ENCODE results near the gene ITIH2.
"Not testable (repeated sequence)": the region's sequence is repeated elsewhere in the genome, so short reads cannot be mapped to it uniquely, and the experiment has no call there.

Gene ITIH2

GRCh38 chr10:7696545-7696944, 6.6 kb upstream of the ITIH2 start:
- no peak for DNase-seq

- no peak for DNase-seq
Measured at GRCh38 chr10:7697426-7697825, 5.7 kb upstream of the ITIH2 start.

GRCh38 chr10:7700577-7701125, 2.5 kb upstream of the ITIH2 start:
- no peak for DNase-seq

DNA sequence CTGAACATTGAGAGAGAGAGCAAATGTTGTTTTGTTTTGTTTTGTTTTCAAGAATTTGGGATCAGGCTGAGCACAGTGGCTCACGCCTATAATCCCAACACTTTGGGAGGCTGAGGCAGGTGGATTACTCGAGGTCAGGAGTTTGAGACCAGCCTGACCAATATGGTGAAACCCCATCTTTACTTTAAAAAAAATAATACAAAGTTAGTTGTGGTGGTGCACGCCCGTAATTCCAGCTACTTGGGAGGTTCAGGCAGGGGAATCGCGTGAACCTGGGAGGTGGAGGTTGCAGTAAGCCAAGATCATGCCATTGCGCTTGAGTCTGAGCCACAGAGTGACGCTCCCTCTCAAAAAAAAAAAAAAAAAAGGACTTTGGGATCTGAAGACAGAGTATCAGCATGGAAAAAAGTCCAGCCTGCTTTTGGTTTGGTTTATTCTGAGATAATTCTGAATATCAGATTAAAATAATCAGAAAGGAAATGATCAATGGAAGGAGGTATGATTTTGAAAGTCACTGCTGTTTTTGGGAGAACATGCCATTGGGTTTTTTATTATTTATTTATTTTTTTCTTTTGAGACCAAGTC, 1.9 kb upstream of the ITIH2 start:
- DNase-seq, result no peak

DNA sequence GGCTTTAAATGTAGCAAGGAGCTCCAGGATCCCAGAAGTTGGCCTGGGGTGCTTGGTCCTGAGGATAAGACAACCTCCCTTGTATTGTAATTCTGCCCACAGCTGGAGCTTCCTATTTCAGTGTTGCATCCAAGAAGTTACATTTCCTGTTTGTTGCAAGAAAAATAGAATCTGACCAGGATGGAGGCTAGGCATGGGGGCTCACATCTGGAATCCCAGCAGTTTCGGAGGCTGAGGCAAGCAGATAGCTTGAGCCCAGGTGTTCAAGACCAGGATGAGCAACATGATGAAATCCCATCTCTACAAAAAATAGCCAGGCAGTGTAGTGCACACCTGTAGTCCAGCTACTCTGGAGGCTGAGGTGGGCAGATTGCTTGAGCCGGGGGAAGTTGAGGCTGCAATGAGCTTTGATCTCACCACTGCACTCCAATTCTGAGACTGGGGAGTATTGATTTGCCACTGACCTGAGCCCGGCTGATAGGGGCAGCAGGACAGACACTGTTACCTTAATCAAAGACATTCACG, 766 bp upstream of the ITIH2 start:
- no peak for DNase-seq

DNA sequence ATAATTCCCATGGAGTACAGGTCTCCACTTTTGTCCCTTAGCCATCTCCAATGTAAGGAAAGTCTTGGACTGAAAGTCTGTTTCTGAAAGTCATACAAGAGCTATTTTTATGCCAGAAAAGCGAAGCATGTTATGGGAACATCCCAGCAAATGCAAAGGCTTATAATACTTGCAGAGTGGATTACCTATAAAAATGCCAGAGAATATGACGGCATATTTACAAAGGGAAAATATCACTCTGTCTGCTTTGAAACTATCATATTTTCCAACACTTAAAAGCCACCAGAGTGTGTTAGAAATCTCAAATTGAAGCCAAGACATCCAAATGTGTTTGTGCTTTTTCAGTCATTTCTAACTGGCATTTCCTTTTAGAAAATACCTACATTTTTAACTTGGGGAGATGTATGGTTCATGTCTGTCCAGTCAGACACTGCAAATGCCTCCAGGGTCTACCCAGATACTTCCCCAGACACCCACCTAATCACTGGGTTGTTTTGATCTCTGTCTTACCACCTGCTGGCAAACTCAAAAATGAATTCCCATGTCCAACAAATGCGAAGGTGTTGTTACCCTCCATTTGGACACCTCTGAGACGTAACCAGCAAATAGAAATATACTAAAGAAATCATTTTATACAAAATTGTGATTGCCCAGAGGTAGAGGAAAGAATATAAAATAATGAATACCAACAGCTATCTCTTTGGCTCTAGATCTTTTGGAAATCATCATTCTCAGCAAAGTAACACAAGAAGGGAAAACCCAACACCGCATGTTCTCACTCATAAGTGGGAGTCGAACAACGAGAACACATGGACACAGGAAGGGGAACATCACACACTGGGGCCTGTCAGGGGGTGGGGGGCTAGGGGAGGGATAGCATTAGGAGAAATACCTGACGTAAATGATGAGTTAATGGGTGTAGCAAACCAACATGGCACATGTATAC, 1.2 kb downstream of the ITIH2 start:
- DNase-seq, result no peak

GRCh38 chr10:7705341-7705740, 2.2 kb downstream of the ITIH2 start:
- DNase-seq, result no peak

DNA sequence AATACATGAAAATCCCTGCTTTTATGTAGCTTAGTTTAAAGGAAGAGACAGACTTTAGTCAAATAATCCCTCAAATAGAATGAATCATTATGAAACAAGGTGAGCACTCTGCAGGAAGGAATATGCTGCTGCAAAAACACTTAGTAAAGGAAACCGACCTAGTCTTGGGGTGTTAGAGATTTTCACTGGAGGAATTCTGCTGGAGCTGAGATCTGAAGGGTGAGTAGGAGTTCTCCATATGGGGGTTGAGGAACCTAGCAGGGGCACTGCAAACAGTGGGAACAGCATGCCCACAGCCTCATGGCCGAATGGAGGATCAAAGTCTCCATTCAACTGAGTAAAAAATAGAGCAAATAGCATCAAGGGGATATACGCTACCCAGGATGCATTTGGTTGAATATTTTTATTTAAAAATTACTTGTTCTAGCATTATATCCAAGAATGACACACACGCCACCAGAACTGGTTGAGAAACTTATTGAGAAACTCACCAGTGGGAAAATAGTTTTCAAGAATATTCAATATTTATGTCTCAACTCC, 3.5 kb downstream of the ITIH2 start:
- no peak for DNase-seq

DNA sequence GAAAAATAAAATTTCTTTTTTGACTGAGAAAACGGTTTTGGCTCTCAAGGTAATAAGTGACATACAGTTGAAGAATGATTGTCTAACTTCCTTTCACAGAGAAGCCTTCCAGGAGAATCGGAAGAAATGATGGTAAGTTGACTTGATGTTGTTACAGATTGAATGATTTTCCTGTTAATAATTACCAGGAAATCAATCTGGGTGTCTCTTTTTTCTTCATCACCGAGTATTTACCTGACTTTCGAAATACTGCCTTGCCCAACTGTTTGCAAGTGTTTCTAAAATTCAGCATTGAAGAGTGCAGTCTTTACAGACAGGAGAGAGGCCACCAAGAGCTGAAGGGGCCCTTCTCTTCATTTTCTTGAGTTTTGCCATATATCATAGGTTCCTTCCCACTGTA, 4.0 kb downstream of the ITIH2 start:
- no peak for DNase-seq

- peak; percentile 22 for DNase-seq
Measured at GRCh38 chr10:7707858-7708622, 4.9 kb downstream of the ITIH2 start.

GRCh38 chr10:7708832-7709231, 5.7 kb downstream of the ITIH2 start:
- DNase-seq, result no peak

GRCh38 chr10:7710446-7710845, 7.3 kb downstream of the ITIH2 start:
- DNase-seq, result no peak

- DNase-seq, result not testable (repeated sequence)
Measured at GRCh38 chr10:7711075-7711474, 8.0 kb downstream of the ITIH2 start.

GRCh38 chr10:7715515-7715914, 12.4 kb downstream of the ITIH2 start:
- no peak for DNase-seq

DNA sequence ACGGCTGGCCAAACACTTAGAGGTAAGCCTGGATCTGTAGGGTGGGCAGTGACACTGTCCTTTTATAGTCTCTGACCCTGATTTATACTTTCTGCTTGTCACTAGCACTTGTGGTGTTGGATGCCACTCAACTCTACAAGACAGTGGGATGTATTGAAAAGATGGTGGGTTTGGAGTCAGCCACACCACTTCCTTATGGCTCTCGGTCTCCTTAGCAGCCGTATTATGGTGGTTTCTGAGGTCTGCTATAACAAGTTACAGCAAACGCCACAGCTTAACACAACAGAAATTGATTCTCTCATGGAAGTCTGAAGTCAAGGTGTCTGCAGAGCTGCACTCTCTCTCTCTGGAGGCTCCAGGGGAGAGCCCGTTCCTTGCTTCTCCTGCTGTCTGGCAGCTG, 14.7 kb downstream of the ITIH2 start:
- DNase-seq, result peak; percentile 41

DNA sequence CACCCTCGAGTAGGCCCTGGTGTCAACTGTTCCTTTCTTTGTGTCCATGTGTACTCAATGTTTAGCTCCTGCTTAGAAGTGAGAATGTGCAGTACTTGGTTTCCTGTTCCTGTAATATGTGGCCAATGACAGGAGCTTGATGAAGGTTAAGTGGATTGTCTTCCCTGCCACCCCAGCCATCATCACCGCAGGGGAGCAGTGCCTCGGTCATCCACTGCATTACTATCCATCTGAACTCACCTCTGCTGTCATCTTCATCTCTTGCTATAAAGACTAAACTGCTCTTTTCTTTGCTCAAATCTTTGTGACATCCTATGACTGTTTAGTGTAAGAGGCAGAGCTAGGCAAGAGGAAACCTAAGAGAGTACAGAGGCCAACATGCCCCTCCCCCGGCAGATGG, 15.6 kb downstream of the ITIH2 start:
- no peak for DNase-seq

GRCh38 chr10:7720478-7720877, 17.4 kb downstream of the ITIH2 start:
- DNase-seq, result no peak

DNA sequence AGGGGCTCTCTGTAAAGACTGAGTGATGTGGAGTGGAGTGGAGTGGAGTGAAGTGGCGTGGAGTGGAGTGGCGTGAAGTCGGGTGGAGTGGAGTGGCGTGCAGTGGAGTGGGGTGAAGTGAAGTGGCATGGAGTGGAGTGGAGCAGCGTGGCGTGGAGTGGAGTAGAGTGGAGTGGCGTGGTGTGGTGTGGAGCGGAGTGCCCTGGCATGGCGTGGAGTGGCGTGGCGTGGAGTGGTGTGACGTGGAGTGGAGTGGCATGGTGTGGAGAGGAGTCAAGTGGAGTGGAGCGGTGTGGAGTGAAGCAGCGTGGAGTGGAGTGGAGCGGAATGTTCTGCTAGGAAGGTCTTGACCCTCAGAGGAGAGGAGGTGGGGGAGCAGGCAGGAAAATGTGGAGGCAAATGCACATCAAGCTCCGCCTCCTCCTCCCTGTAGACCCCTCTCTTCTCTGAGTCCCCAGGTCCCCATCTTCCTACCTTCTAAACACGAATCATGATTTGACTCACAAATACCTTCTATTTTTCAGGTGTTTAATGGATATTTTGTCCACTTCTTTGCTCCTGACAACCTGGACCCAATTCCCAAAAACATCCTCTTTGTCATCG, 19.9 kb downstream of the ITIH2 start:
- no peak for DNase-seq

GRCh38 chr10:7734821-7735220, 31.7 kb downstream of the ITIH2 start:
- no peak for DNase-seq

- no peak for DNase-seq
Measured at GRCh38 chr10:7738536-7739407, 35.7 kb downstream of the ITIH2 start.

GRCh38 chr10:7744307-7744706, 41.2 kb downstream of the ITIH2 start:
- DNase-seq, result no peak
